Subcutaneous abdominal adipose tissue (tissue), 5 donors: Measurements from ENCODE around the gene PCYT1A.
A peak's percentile ranks its signal among the peaks of the same experiment; 100 is the strongest.

ENCODE experiments used
- H3K27ac ChIP-seq: one replicate; pipeline ENCODE4 v1.7.0; 2013; ENCODE audit warnings: low read depth, mild to moderate bottlenecking, inconsistent platforms, low read length, moderate library complexity
- H3K27me3 ChIP-seq, 5 donors: one replicate each; pipeline ENCODE4 v1.7.0; 2013; ENCODE audit warnings: low read length in 5 of 5, inconsistent platforms in 1 of 5; ENCODE audit not compliant: control insufficient read depth in 5 of 5, insufficient read depth in 4 of 5
- H3K36me3 ChIP-seq, 5 donors: one replicate each; pipeline ENCODE4 v1.7.0; 2013; ENCODE audit warnings: low read length in 5 of 5; ENCODE audit not compliant: control insufficient read depth in 5 of 5, insufficient read depth in 5 of 5
- H3K4me1 ChIP-seq, 5 donors: one replicate each; pipeline ENCODE4 v1.7.0; 2013; ENCODE audit warnings: low read length in 5 of 5, mild to moderate bottlenecking in 3 of 5, moderate library complexity in 1 of 5; ENCODE audit not compliant: control insufficient read depth in 5 of 5, insufficient read depth in 5 of 5
- H3K4me3 ChIP-seq, 5 donors: one replicate each; pipeline ENCODE4 v1.7.0; 2013; ENCODE audit warnings: low read length in 5 of 5, low read depth in 1 of 5
- H3K9ac ChIP-seq, 5 donors: one replicate each; pipeline ENCODE4 v1.7.0; 2013; ENCODE audit warnings: low read length in 5 of 5, mild to moderate bottlenecking in 4 of 5, moderate library complexity in 3 of 5
- H3K9me3 ChIP-seq, 5 donors: one replicate each; pipeline ENCODE4 v1.7.0; 2013; ENCODE audit warnings: low read length in 5 of 5; ENCODE audit not compliant: control insufficient read depth in 5 of 5
- donor health status: healthy.
- donor health status: healthy.
- donor health status: healthy.
- donor health status: healthy.
- donor health status: healthy.

The PCYT1A gene

DNA sequence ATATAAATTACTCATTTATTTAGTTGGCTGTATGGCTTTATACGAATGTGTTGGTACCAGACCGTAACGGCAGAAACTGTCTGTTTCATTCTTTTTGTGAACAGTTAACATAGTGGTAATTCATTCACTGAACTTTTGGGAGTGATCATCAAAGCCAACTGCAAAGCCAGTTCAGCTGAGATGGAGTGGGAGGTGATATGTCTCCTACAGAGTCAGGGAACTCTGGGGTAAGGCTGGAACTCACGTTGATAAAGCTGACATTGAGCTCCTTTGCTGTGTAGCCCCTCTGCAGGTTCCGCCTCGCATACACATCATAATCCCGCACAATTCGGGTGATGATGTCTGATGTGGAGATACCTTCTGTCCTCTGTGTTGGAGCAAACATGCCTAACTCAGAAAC is 45.8 kb downstream of the PCYT1A start:
- Histone ChIP-seq H3K27ac (no peak overlapping the region), H3K27me3 (no peaks in the 10 kb centered on the region), H3K4me3 (no peak overlapping the region), H3K4me1 (peaks cover 0 to 9% (median 0%) of the 10 kb centered on the region in 5 donors), H3K9me3 (no peaks in the 10 kb centered on the region), H3K36me3 (peaks cover 28 to 75% (median 65%) of the 10 kb centered on the region in 5 donors), H3K9ac (no peak overlapping the region)

GRCh38 chr3:196240424-196240823 is 47.1 kb downstream of the PCYT1A start:
- no peak overlapping the region for H3K4me3 ChIP-seq
- H3K27me3 ChIP-seq = no peaks in the 10 kb centered on the region
- no peaks in the 10 kb centered on the region for H3K9me3 ChIP-seq
- no peak overlapping the region for H3K27ac ChIP-seq
- H3K36me3 ChIP-seq = peaks cover 28 to 67% (median 57%) of the 10 kb centered on the region in 5 donors
- H3K9ac ChIP-seq = no peak overlapping the region
- peaks cover 0 to 17% (median 4%) of the 10 kb centered on the region in 5 donors for H3K4me1 ChIP-seq

- Histone ChIP-seq H3K4me1 (peaks cover 0 to 18% (median 4%) of the 10 kb centered on the region in 5 donors), H3K27ac (no peak overlapping the region), H3K4me3 (no peak overlapping the region), H3K9ac (no peak overlapping the region), H3K27me3 (no peaks in the 10 kb centered on the region), H3K36me3 (peaks cover 26 to 62% (median 54%) of the 10 kb centered on the region in 5 donors), H3K9me3 (no peaks in the 10 kb centered on the region)
These were observed 48.6 kb downstream of the PCYT1A start for GRCh38 chr3:196238612-196239560.

DNA sequence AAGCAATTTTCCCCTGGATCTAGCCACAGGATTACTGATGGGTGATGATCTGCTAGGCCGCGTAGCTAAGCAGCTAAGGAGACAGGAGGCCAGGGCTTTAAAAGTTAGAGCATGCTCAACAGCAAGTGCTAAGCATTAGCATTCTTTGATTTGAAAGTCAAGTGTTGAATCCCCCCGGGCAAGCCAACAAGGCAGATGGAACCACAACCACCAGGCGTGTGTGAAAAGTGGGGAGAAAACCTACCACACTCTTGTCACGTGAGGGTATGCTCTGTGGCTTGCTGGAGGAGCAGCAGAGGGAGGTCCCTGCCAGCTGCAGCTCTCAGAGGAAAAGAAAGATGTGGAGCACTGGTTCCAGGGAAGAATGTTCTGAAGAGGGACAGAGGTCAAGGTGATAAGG is 50.3 kb downstream of the PCYT1A start:
- Histone ChIP-seq H3K9ac (no peak overlapping the region), H3K9me3 (no peaks in the 10 kb centered on the region), H3K27me3 (no peaks in the 10 kb centered on the region), H3K27ac (no peak overlapping the region), H3K36me3 (peaks cover 25 to 58% (median 48%) of the 10 kb centered on the region in 5 donors), H3K4me1 (peaks cover 0 to 18% (median 4%) of the 10 kb centered on the region in 5 donors), H3K4me3 (no peak overlapping the region)

DNA sequence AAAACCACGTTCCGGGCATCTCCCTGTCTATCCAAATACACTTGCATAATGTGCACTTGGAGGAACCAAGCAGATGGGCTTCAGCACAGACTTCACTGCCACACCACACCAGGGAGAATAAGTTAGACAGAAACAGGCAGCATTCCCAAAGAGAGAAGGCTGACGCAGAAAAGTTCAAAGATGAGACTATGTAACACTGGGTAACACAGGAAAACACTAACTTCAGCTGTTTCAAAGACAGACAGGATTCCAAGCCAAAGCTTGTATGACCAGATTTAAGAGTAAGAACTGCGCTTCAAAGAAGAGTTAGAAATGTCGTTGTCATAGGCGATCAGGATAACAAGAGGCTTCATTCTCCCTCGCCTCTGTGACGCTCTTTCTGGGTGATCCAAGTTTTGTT is 51.3 kb downstream of the PCYT1A start:
- Histone ChIP-seq H3K27ac (no peak overlapping the region), H3K36me3 (peaks cover 17 to 49% (median 38%) of the 10 kb centered on the region in 5 donors), H3K4me1 (peaks cover 0 to 18% (median 4%) of the 10 kb centered on the region in 5 donors), H3K27me3 (no peaks in the 10 kb centered on the region), H3K4me3 (no peak overlapping the region), H3K9me3 (no peaks in the 10 kb centered on the region), H3K9ac (no peak overlapping the region)

- Histone ChIP-seq H3K27ac (no peak overlapping the region), H3K36me3 (peaks cover 17 to 44% (median 35%) of the 10 kb centered on the region in 5 donors), H3K27me3 (no peaks in the 10 kb centered on the region), H3K4me1 (peaks cover 0 to 18% (median 4%) of the 10 kb centered on the region in 5 donors), H3K4me3 (no peak overlapping the region), H3K9me3 (no peaks in the 10 kb centered on the region), H3K9ac (no peak overlapping the region)
These were observed 51.9 kb downstream of the PCYT1A start for GRCh38 chr3:196235452-196236122.

GRCh38 chr3:196232882-196233251 is 54.7 kb downstream of the PCYT1A start:
- no peaks in the 10 kb centered on the region for H3K27me3 ChIP-seq
- no peaks in the 10 kb centered on the region for H3K9me3 ChIP-seq
- H3K9ac ChIP-seq = no peak overlapping the region
- H3K27ac ChIP-seq = no peak overlapping the region
- no peak overlapping the region for H3K4me3 ChIP-seq
- H3K4me1 ChIP-seq = peaks cover 0 to 20% (median 4%) of the 10 kb centered on the region in 5 donors
- peaks cover 5 to 19% (median 13%) of the 10 kb centered on the region in 5 donors for H3K36me3 ChIP-seq

GRCh38 chr3:196232154-196232881 is 55.2 kb downstream of the PCYT1A start:
- Histone ChIP-seq H3K9me3 (no peaks in the 10 kb centered on the region), H3K27me3 (no peaks in the 10 kb centered on the region), H3K9ac (no peak overlapping the region), H3K36me3 (peaks cover 0 to 14% (median 8%) of the 10 kb centered on the region in 5 donors), H3K4me1 (peaks cover 3 to 21% (median 9%) of the 10 kb centered on the region in 5 donors), H3K27ac (no peak overlapping the region), H3K4me3 (no peak overlapping the region)

DNA sequence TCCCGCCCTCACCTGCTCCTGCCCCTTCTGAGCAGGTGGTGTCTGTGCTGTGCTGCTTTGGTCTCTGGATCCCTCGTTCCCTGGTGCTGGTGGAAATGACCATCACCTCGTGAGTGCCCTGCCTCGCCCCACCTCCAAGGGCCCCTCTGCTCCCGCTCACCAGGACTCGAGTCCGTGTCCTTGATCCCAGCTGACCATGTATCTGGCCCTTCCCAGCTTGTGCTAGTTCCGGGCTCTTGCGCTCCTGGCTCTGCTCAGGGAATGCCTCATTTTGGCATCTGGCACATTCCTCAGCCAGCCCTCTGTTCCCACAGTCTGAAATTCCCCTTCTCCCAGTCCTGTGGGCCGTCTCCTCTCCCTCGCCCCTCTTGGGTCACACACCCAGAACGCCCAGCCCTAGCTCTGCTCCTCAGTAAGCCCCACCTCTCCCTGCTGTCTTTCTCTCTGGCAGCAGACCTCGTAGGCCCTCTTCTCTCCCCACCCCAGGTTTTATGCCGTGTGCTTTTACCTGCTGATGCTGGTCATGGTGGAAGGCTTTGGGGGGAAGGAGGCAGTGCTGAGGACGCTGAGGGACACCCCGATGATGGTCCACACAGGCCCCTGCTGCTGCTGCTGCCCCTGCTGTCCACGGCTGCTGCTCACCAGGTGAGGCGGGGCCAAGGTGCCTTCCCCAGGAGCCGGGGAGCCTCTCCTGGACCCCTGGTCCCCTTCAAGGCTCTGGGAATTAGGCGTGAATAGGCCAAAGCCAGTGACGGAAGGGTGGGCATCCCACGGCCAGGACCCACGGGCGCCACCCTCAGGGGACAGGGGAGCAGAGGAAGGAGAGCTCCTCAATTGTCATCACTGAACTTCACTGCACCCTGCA is 59.7 kb downstream of the PCYT1A start:
- Histone ChIP-seq H3K4me3 (peak overlapping the region in 3 of 5 donors; percentile 6 to 40 (median 31)), H3K36me3 (no peaks in the 10 kb centered on the region), H3K9me3 (no peaks in the 10 kb centered on the region), H3K27me3 (peaks cover 0 to 3% (median 0%) of the 10 kb centered on the region in 5 donors), H3K4me1 (peaks cover 3 to 15% (median 10%) of the 10 kb centered on the region in 5 donors), H3K9ac (peak overlapping the region in 1 of 5 donors; percentile 56), H3K27ac (no peak overlapping the region)
